ENCODE data around the gene GSDMA.

The GSDMA gene

GRCh38 chr17:39972271-39972670, 9.5 kb downstream of the GSDMA start:
- Histone ChIP-seq H3K79me2 (ENCODE audit: control insufficient read depth, low read length) (no peaks in the 10 kb centered on the region), H3K27me3 (ENCODE audit: control insufficient read depth, low read length) (peaks cover 29% of the 10 kb centered on the region), H3K27ac (ENCODE audit: low read depth, low read length) (no peak overlapping the region), H3K9me2 (replicated peaks; ENCODE audit: control insufficient read depth, low read length) (no peaks in the 10 kb centered on the region), H3F3A (ENCODE audit: control insufficient read depth, insufficient read depth) (no peaks in the 10 kb centered on the region), H3K36me3 (ENCODE audit: control insufficient read depth, low read length) (no peaks in the 10 kb centered on the region), H3K4me2 (ENCODE audit: low read length) (peak overlapping the region; percentile 50; the same call in 1 of the 2 replicates), H3K4me1 (ENCODE audit: control insufficient read depth, low read length) (peaks cover 10% of the 10 kb centered on the region), H3K4me3 (ENCODE audit: low read length) (no peak overlapping the region), H3K9me3 (ENCODE audit: control insufficient read depth, insufficient read depth, low read length) (no peaks in the 10 kb centered on the region), H4K20me1 (ENCODE audit: control insufficient read depth, insufficient read depth, low read depth, low read length) (no peaks in the 10 kb centered on the region)
- no peak for TF ChIP-seq EZH2phosphoT487 (IDR thresholded peaks at IDR 0.05; ENCODE audit: borderline replicate concordance, low read length)
- TF ChIP-seq CTCF (IDR thresholded peaks at IDR 0.05; ENCODE audit: low read depth, low read length, poor library complexity, severe bottlenecking): no peak

GRCh38 chr17:39973496-39973895, 10.7 kb downstream of the GSDMA start:
- no peaks in the 10 kb centered on the region for H3K36me3 ChIP-seq (ENCODE audit: control insufficient read depth, low read length)
- H3K9me2 ChIP-seq (replicated peaks; ENCODE audit: control insufficient read depth, low read length): no peaks in the 10 kb centered on the region
- no peaks in the 10 kb centered on the region for H3K9me3 ChIP-seq (ENCODE audit: control insufficient read depth, insufficient read depth, low read length)
- peaks cover 28% of the 10 kb centered on the region for H3K27me3 ChIP-seq (ENCODE audit: control insufficient read depth, low read length)
- no peaks in the 10 kb centered on the region for H3F3A ChIP-seq (ENCODE audit: control insufficient read depth, insufficient read depth)
- no peak overlapping the region for H3K4me2 ChIP-seq (ENCODE audit: low read length)
- no peaks in the 10 kb centered on the region for H3K79me2 ChIP-seq (ENCODE audit: control insufficient read depth, low read length)
- TF ChIP-seq EZH2phosphoT487 (IDR thresholded peaks at IDR 0.05; ENCODE audit: borderline replicate concordance, low read length): no peak
- no peak for TF ChIP-seq CTCF (IDR thresholded peaks at IDR 0.05; ENCODE audit: low read depth, low read length, poor library complexity, severe bottlenecking)
- H4K20me1 ChIP-seq (ENCODE audit: control insufficient read depth, insufficient read depth, low read depth, low read length): no peaks in the 10 kb centered on the region
- no peak overlapping the region for H3K4me3 ChIP-seq (ENCODE audit: low read length)
- no peak overlapping the region for H3K27ac ChIP-seq (ENCODE audit: low read depth, low read length)
- H3K4me1 ChIP-seq (ENCODE audit: control insufficient read depth, low read length): peaks cover 9% of the 10 kb centered on the region

- Histone ChIP-seq H3K4me2 (ENCODE audit: low read length) (no peak overlapping the region), H3K36me3 (ENCODE audit: control insufficient read depth, low read length) (no peaks in the 10 kb centered on the region), H3K79me2 (ENCODE audit: control insufficient read depth, low read length) (no peaks in the 10 kb centered on the region), H3K4me1 (ENCODE audit: control insufficient read depth, low read length) (peaks cover 15% of the 10 kb centered on the region), H3K9me3 (ENCODE audit: control insufficient read depth, insufficient read depth, low read length) (no peaks in the 10 kb centered on the region), H4K20me1 (ENCODE audit: control insufficient read depth, insufficient read depth, low read depth, low read length) (no peaks in the 10 kb centered on the region), H3K9me2 (replicated peaks; ENCODE audit: control insufficient read depth, low read length) (no peaks in the 10 kb centered on the region), H3F3A (ENCODE audit: control insufficient read depth, insufficient read depth) (no peaks in the 10 kb centered on the region), H3K27ac (ENCODE audit: low read depth, low read length) (no peak overlapping the region), H3K27me3 (ENCODE audit: control insufficient read depth, low read length) (peaks cover 22% of the 10 kb centered on the region), H3K4me3 (ENCODE audit: low read length) (no peak overlapping the region)
- no peak for TF ChIP-seq CTCF (IDR thresholded peaks at IDR 0.05; ENCODE audit: low read depth, low read length, poor library complexity, severe bottlenecking)
- no peak for TF ChIP-seq EZH2phosphoT487 (IDR thresholded peaks at IDR 0.05; ENCODE audit: borderline replicate concordance, low read length)
These were observed 11.6 kb downstream of the GSDMA start for GRCh38 chr17:39974433-39974832.
